ENCODE data around the gene P4HA2. TPM values are rescaled to one million over a fixed set of nuclear protein-coding genes. Genes with fewer than 3 reads are reported as not detected.
A peak's percentile ranks its signal among the peaks of the same experiment; 100 is the strongest.

Gene P4HA2
- total and polyA plus RNA-seq, 9 of the 15 experiments (the other 6 are each of a cell fraction or from before 2014, with no cell fraction given) = 9.6 to 50.0 (median 12.7) TPM

DNA sequence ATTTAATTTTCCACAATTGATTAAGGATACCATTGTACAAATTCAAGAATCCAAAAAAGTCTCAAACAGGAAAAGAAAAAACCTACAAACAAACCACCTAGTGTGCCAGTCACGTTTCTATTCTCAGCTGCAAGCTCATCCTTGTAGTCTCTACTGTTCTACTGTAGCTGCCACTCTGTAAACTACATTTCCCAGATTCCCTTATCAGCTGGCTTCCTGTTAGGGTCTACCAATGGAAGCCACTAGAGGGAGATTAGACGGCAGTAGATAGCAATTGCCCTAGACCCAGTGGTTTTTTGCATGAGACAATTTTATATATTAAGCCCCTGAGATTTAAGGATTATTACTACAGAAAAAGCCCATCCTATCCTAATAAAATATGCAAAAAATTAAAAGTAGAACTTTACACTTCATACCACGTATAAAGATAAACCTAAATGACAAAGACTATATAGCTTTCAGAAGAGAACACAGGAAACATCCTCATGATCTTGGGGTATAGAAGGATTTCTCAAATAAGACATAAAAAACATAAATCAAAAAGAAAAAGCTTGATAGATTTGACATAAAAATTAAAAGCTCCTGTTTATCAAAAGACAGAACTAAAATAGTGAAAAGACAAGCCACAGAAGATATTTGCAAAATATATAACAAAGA, 37.4 kb downstream of the P4HA2 start (continued):
- TF ChIP-seq RFX1 (IDR thresholded peaks at IDR 0.05) = no peak
- TF ChIP-seq HDAC3 (IDR thresholded peaks at IDR 0.05; ENCODE audit: borderline replicate concordance, partially characterized antibody) = no peak
- peak; percentile 29; the same call in 1 of the 2 replicates for TF ChIP-seq FOSL1 (tag; conservative IDR thresholded peaks at IDR 0.05)
- TF ChIP-seq, protein P1, sequence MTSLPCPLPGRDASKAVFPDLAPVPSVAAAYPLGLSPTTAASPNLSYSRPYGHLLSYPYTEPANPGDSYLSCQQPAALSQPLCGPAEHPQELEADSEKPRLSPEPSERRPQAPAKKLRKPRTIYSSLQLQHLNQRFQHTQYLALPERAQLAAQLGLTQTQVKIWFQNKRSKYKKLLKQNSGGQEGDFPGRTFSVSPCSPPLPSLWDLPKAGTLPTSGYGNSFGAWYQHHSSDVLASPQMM (CRISPR knock-in tag; IDR thresholded peaks at IDR 0.05) = no peak
- TF ChIP-seq FOXM1 (IDR thresholded peaks at IDR 0.05; ENCODE audit: low read depth) = no peak
- TF ChIP-seq FOXM1 (CRISPR knock-in tag; IDR thresholded peaks at IDR 0.05; ENCODE audit: low read depth) = no peak
- TF ChIP-seq ETV1 (tag; conservative IDR thresholded peaks at IDR 0.05; ENCODE audit: low read depth) = peak; percentile 96
- no peak for TF ChIP-seq ZFPM2 (CRISPR knock-in tag; IDR thresholded peaks at IDR 0.05)
- TF ChIP-seq SIN3A (IDR thresholded peaks at IDR 0.05; ENCODE audit: borderline replicate concordance in 2 of 2, control insufficient read depth in 1 of 2, low read depth in 2 of 2, low read length in 2 of 2) = no peak
- TF ChIP-seq RBFOX2 (IDR thresholded peaks at IDR 0.05; ENCODE audit: low read depth, low read length) = no peak
- TF ChIP-seq SMC3 (conservative IDR thresholded peaks at IDR 0.05; ENCODE audit: insufficient read depth, low read depth, low read length) = peak; percentile 45; the same call in 1 of the 2 replicates
- TF ChIP-seq, protein P2, sequence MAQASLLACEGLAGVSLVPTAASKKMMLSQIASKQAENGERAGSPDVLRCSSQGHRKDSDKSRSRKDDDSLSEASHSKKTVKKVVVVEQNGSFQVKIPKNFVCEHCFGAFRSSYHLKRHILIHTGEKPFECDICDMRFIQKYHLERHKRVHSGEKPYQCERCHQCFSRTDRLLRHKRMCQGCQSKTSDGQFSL (CRISPR knock-in tag; IDR thresholded peaks at IDR 0.05) = no peak
- TF ChIP-seq, protein P2 (tag; IDR thresholded peaks at IDR 0.05) = no peak
- 0 out of 2 replicates have a peak, but pooled peaks have one; percentile 50 for TF ChIP-seq SMARCA5 (IDR thresholded peaks at IDR 0.05)
- no peak for TF ChIP-seq KLF6 (CRISPR knock-in tag; IDR thresholded peaks at IDR 0.05; ENCODE audit: borderline replicate concordance)
- TF ChIP-seq, protein P3, sequence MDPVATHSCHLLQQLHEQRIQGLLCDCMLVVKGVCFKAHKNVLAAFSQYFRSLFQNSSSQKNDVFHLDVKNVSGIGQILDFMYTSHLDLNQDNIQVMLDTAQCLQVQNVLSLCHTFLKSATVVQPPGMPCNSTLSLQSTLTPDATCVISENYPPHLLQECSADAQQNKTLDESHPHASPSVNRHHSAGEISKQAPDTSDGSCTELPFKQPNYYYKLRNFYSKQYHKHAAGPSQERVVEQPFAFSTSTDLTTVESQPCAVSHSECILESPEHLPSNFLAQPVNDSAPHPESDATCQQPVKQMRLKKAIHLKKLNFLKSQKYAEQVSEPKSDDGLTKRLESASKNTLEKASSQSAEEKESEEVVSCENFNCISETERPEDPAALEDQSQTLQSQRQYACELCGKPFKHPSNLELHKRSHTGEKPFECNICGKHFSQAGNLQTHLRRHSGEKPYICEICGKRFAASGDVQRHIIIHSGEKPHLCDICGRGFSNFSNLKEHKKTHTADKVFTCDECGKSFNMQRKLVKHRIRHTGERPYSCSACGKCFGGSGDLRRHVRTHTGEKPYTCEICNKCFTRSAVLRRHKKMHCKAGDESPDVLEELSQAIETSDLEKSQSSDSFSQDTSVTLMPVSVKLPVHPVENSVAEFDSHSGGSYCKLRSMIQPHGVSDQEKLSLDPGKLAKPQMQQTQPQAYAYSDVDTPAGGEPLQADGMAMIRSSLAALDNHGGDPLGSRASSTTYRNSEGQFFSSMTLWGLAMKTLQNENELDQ (CRISPR knock-in tag; IDR thresholded peaks at IDR 0.05; ENCODE audit: borderline replicate concordance) = no peak
- no peak for TF ChIP-seq SREBF1 (IDR thresholded peaks at IDR 0.05; ENCODE audit: borderline replicate concordance, low read depth, low read length)
- TF ChIP-seq ZBED1 (IDR thresholded peaks at IDR 0.05) = no peak
- no peak for TF ChIP-seq PRPF4 (IDR thresholded peaks at IDR 0.05; ENCODE audit: insufficient read depth, low read depth, low read length, poor library complexity, severe bottlenecking)
- no peak for TF ChIP-seq ZNF274 (IDR thresholded peaks at IDR 0.05; ENCODE audit: borderline replicate concordance, low read depth, low read length)
- TF ChIP-seq ZNF146 (CRISPR knock-in tag; IDR thresholded peaks at IDR 0.05; ENCODE audit: unreplicated experiment) = no peak
- TF ChIP-seq, protein P4, sequence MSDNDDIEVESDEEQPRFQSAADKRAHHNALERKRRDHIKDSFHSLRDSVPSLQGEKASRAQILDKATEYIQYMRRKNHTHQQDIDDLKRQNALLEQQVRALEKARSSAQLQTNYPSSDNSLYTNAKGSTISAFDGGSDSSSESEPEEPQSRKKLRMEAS (CRISPR knock-in tag; IDR thresholded peaks at IDR 0.05) = no peak
- no peak for TF ChIP-seq ZC3H4 (CRISPR knock-in tag; IDR thresholded peaks at IDR 0.05; ENCODE audit: borderline replicate concordance)
- peak; percentile 46; the same call in 1 of the 2 replicates for TF ChIP-seq SOX6 (IDR thresholded peaks at IDR 0.05)
- no peak for TF ChIP-seq U2AF1 (optimal IDR thresholded peaks at IDR 0.05; ENCODE audit: low read depth, low read length)

Data from K562 (cell line).